A549 (cell line): ENCODE data around the gene GPR142. TPM values are rescaled to one million over a fixed set of nuclear protein-coding genes. Genes with fewer than 3 reads are reported as not detected.

Source experiments
- ATAC-seq, 2 experiments: fragments of 200-7000 bp in 1 of 2; fragments of >200 bp in 1 of 2; cut with Nextera tagmentation in 1 of 2; cut with Tn5 transposase in 1 of 2; 3 replicates each; pipeline versions ENCODE4 v1.8.0 to v1.9.1; 2018 to 2020; ENCODE audit warnings: mild to moderate bottlenecking in 1 of 2, moderate library complexity in 1 of 2
- CTCF ChIA-PET: fragments of 300-600 bp; sonication (Branson Sonifier 250); formaldehyde crosslinking; extraction: SDS; loops from one replicate; lab custom pipeline; 2021; ENCODE audit warnings: antibody characterized with exemption, inconsistent platforms; lab: Yijun Ruan, JAX
- POLR2A ChIA-PET: fragments of 350-600 bp; formaldehyde crosslinking; extraction: SDS; loops from one replicate; lab custom pipeline; 2021; ENCODE audit warnings: antibody characterized with exemption, inconsistent platforms; lab: Yijun Ruan, JAX
- DNase-seq, 2 experiments: peaks; one replicate each; pipeline versions ENCODE4 v3.0.0 to v3.0.0-alpha.2; 2011 to 2016; ENCODE audit warnings: low read depth in 1 of 2, low spot score in 1 of 2
- FAIRE-seq: peaks from 2 replicates; lab custom pipeline; 2011; peaks lifted over from hg19 to GRCh38; lab: Jason Lieb, UNC
- H3K27ac ChIP-seq, 2 experiments: fragments of >200 bp; sonication (Bioruptor Twin); formaldehyde crosslinking; 3 replicates each; pipeline ENCODE4 v1.5.1; 2016 to 2017
- H3K4me1 ChIP-seq: fragments of >200 bp; sonication (Bioruptor Twin); formaldehyde crosslinking; 3 replicates; pipeline ENCODE4 v1.6.1; 2016
- H3K4me2 ChIP-seq: fragments of >200 bp; sonication (Bioruptor Twin); formaldehyde crosslinking; 3 replicates; pipeline ENCODE4 v1.6.1; 2016
- H3K4me3 ChIP-seq: fragments of >200 bp; sonication (Bioruptor Twin); formaldehyde crosslinking; 3 replicates; pipeline ENCODE4 v1.5.1; 2016
- H3K9me3 ChIP-seq: fragments of >200 bp; sonication (Bioruptor Twin); formaldehyde crosslinking; 3 replicates; pipeline ENCODE4 v1.6.1; 2016
- BHLHE40 ChIP-seq: IDR thresholded peaks from 2 replicates; pipeline ENCODE4 v1.6.1; 2012; ENCODE audit warnings: low read depth, low read length, inconsistent platforms
- CHD2 ChIP-seq: fragments of 150-350 bp; IDR thresholded peaks from 2 replicates; pipeline ENCODE4 v1.6.1; 2014; ENCODE audit warnings: low read length; ENCODE audit not compliant: partially characterized antibody
- CHD4 ChIP-seq: fragments of 200-600 bp; sonication (generic); IDR thresholded peaks from 2 replicates; pipeline ENCODE4 v1.6.1; 2016; ENCODE audit warnings: antibody characterized with exemption, mild to moderate bottlenecking, borderline replicate concordance
- EHMT2 ChIP-seq: fragments of 200-600 bp; sonication (generic); IDR thresholded peaks from 2 replicates; pipeline ENCODE4 v1.6.1; 2016; ENCODE audit warnings: antibody characterized with exemption, low read depth, mild to moderate bottlenecking, moderate library complexity
- EP300 ChIP-seq, 2 experiments: fragments of >200 bp; sonication (Bioruptor Twin); formaldehyde crosslinking; IDR thresholded peaks; 2 replicates in 1 of 2; 3 replicates in 1 of 2; pipeline ENCODE4 v1.6.1; 2016 to 2017
- FOSB ChIP-seq: fragments of 250-450 bp; sonication (Bioruptor Pico); IDR thresholded peaks from 2 replicates; pipeline ENCODE4 v1.5.0; 2020; ENCODE audit warnings: mild to moderate bottlenecking, moderate library complexity
- FOXS1 ChIP-seq: fragments of 250-450 bp; sonication (Bioruptor Pico); IDR thresholded peaks from 2 replicates; pipeline ENCODE4 v1.5.0; 2020; ENCODE audit warnings: mild to moderate bottlenecking, moderate library complexity
- HOXB13 ChIP-seq: fragments of 250-450 bp; sonication (Bioruptor Pico); IDR thresholded peaks from 2 replicates; pipeline ENCODE4 v1.5.0; 2020; ENCODE audit warnings: low read depth, mild to moderate bottlenecking, moderate library complexity
- HOXB5 ChIP-seq: fragments of 250-450 bp; sonication (Bioruptor Pico); IDR thresholded peaks from 2 replicates; pipeline ENCODE4 v1.5.0; 2020; ENCODE audit warnings: mild to moderate bottlenecking, moderate library complexity
- JUNB ChIP-seq: fragments of >200 bp; sonication (Bioruptor Twin); formaldehyde crosslinking; IDR thresholded peaks from 2 replicates; pipeline ENCODE4 v1.6.1; 2016
- RARB ChIP-seq: fragments of 250-450 bp; sonication (Bioruptor Pico); IDR thresholded peaks from 2 replicates; pipeline ENCODE4 v1.8.0; 2021; ENCODE audit warnings: mild to moderate bottlenecking, moderate library complexity
- SREBF2 ChIP-seq: fragments of 450-650 bp; IDR thresholded peaks from 2 replicates; pipeline ENCODE4 v1.6.1; 2014; ENCODE audit warnings: mild to moderate bottlenecking, moderate library complexity
- WGBS: methylation state at CpG from one replicate; pipeline ENCODE4 v1.1.6; 2017; ENCODE audit errors: missing lambda C conversion rate; 5-methylcytosine and 5-hydroxymethylcytosine counted together
- polyA plus RNA-seq, 4 experiments: library from polyadenylated mRNA; depleted of rRNA in 3 of 4; stranded (reverse); fragments of >200 nt; fragmentation: RNase III in 1 of 4; extraction: RNeasy Plus Mini Kit Qiagen cat#74134 plus additional on column Dnase treatment in 1 of 4; gene quantifications; 2 replicates in 3 of 4; 3 replicates in 1 of 4; pipeline ENCODE4 v1.2.3, GENCODE V29; 2011 to 2017
- TF ChIP-seq, protein P1 (sequence below): IDR thresholded peaks from 2 replicates; pipeline ENCODE4 v1.6.1; 2012
- TF ChIP-seq, protein P2 (sequence below): fragments of >200 bp; sonication (Bioruptor Twin); formaldehyde crosslinking; IDR thresholded peaks from 2 replicates; pipeline ENCODE4 v1.6.1; 2016
- TF ChIP-seq, protein P3 (sequence below): fragments of 150-350 bp; IDR thresholded peaks from 2 replicates; pipeline ENCODE4 v1.6.1; 2014; ENCODE audit warnings: low read depth, mild to moderate bottlenecking, low read length
- TF ChIP-seq, protein P4 (sequence below): fragments of >200 bp; sonication (Bioruptor Twin); formaldehyde crosslinking; IDR thresholded peaks from 3 replicates; pipeline ENCODE4 v1.6.1; 2016
- TF ChIP-seq, protein P5 (sequence below): fragments of 200-600 bp; sonication (generic); IDR thresholded peaks from 2 replicates; pipeline ENCODE4 v1.6.1; 2016; ENCODE audit warnings: antibody characterized with exemption, mild to moderate bottlenecking, moderate library complexity

GPR142 gene
- polyA plus RNA-seq, 2 of the 4 experiments (the other 2 are of a cell fraction) = not detected

DNA sequence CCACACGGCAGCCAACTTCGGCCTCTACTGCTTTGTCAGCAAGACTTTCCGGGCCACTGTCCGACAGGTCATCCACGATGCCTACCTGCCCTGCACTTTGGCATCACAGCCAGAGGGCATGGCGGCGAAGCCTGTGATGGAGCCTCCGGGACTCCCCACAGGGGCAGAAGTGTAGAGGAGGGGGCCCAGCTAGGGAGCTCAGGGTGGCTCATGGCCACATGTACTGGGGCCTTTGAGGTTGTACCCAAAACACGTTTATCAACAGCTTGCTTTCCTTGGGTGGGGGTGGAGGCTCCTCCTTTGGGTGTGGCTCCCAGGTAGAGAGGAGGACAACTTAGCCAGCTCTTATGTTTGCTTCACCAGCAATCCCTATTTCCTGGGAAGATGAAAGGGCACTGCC is 5.1 kb downstream of the GPR142 start:
- peaks cover 13% of the 10 kb centered on the region; the same call in 2 of the 3 replicates for H3K4me1 ChIP-seq
- ATAC-seq (no peak), DNase-seq (no peak), FAIRE-seq (no peak)
- ChIA-PET CTCF (interaction anchor here (1.1 to 25.8 kb wide), 5 partner anchors 9 to 419 kb away, joined by 3 to 674 read pairs (median 7); partner anchors contain the start of gene BTBD17), POLR2A (no interaction called here)
- TF ChIP-seq EHMT2 (no peak), BHLHE40 (no peak), FOSB (no peak), RARB (no peak), HOXB13 (CRISPR knock-in tag) (no peak), JUNB (no peak), EP300 (IDR thresholded peaks at IDR 0.05) (no peak), CHD4 (no peak), HOXB5 (no peak), FOXS1 (CRISPR knock-in tag) (no peak), CHD2 (no peak)
- TF ChIP-seq, protein P1, sequence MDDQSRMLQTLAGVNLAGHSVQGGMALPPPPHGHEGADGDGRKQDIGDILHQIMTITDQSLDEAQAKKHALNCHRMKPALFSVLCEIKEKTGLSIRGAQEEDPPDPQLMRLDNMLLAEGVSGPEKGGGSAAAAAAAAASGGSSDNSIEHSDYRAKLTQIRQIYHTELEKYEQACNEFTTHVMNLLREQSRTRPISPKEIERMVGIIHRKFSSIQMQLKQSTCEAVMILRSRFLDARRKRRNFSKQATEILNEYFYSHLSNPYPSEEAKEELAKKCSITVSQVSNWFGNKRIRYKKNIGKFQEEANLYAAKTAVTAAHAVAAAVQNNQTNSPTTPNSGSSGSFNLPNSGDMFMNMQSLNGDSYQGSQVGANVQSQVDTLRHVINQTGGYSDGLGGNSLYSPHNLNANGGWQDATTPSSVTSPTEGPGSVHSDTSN = no peak
- TF ChIP-seq, protein P2, sequence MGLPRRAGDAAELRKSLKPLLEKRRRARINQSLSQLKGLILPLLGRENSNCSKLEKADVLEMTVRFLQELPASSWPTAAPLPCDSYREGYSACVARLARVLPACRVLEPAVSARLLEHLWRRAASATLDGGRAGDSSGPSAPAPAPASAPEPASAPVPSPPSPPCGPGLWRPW = no peak
- TF ChIP-seq, protein P3, sequence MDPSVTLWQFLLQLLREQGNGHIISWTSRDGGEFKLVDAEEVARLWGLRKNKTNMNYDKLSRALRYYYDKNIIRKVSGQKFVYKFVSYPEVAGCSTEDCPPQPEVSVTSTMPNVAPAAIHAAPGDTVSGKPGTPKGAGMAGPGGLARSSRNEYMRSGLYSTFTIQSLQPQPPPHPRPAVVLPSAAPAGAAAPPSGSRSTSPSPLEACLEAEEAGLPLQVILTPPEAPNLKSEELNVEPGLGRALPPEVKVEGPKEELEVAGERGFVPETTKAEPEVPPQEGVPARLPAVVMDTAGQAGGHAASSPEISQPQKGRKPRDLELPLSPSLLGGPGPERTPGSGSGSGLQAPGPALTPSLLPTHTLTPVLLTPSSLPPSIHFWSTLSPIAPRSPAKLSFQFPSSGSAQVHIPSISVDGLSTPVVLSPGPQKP = no peak
- TF ChIP-seq, protein P4, sequence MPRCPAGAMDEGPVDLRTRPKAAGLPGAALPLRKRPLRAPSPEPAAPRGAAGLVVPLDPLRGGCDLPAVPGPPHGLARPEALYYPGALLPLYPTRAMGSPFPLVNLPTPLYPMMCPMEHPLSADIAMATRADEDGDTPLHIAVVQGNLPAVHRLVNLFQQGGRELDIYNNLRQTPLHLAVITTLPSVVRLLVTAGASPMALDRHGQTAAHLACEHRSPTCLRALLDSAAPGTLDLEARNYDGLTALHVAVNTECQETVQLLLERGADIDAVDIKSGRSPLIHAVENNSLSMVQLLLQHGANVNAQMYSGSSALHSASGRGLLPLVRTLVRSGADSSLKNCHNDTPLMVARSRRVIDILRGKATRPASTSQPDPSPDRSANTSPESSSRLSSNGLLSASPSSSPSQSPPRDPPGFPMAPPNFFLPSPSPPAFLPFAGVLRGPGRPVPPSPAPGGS = no peak
- TF ChIP-seq, protein P5, sequence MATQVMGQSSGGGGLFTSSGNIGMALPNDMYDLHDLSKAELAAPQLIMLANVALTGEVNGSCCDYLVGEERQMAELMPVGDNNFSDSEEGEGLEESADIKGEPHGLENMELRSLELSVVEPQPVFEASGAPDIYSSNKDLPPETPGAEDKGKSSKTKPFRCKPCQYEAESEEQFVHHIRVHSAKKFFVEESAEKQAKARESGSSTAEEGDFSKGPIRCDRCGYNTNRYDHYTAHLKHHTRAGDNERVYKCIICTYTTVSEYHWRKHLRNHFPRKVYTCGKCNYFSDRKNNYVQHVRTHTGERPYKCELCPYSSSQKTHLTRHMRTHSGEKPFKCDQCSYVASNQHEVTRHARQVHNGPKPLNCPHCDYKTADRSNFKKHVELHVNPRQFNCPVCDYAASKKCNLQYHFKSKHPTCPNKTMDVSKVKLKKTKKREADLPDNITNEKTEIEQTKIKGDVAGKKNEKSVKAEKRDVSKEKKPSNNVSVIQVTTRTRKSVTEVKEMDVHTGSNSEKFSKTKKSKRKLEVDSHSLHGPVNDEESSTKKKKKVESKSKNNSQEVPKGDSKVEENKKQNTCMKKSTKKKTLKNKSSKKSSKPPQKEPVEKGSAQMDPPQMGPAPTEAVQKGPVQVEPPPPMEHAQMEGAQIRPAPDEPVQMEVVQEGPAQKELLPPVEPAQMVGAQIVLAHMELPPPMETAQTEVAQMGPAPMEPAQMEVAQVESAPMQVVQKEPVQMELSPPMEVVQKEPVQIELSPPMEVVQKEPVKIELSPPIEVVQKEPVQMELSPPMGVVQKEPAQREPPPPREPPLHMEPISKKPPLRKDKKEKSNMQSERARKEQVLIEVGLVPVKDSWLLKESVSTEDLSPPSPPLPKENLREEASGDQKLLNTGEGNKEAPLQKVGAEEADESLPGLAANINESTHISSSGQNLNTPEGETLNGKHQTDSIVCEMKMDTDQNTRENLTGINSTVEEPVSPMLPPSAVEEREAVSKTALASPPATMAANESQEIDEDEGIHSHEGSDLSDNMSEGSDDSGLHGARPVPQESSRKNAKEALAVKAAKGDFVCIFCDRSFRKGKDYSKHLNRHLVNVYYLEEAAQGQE = no peak
- H3K4me2 ChIP-seq = no peak overlapping the region
- 73% methylated on average over 9 of the region's 9 CpGs for WGBS
- H3K27ac ChIP-seq = no peak overlapping the region
- no peak overlapping the region for H3K4me3 ChIP-seq
- H3K9me3 ChIP-seq = no peaks in the 10 kb centered on the region

DNA sequence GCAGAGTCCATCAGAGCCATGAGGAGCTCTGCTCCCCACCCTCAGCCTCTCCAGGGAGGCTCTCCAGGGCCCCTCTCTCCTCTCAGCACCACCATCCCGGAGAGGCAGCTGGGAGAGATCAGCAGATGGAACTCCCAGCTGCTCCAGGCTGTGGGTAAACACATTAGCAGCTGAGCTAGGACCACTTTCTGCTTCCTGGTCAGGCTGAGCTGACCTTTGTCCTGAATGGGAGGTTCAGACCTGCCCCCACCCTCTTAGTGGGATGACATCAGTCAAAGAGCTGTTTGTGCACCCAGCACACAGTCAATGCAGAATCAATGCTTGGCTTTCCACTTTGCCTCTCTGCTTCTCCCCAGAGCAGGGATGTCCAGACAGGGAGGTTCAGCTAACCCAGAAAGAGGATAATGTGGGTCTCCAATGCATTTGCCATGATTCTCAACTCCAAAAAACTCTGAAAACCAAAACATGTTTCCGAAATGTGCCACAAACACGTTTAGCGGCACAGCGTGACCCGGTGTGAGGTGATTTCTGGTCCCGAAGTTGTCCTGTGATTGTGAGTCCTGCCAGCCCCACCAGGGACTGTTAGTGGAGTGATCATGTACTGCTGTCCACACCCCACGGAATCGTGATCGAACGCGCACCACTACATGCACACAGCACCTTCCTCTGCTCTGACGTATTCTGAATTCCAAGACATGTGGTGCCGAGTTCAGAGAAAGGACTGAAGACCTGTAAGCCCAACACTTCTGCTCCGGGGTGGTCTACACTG is 6.7 kb downstream of the GPR142 start:
- Histone ChIP-seq H3K4me1 (peaks cover 8% of the 10 kb centered on the region; the same call in 2 of the 3 replicates), H3K4me3 (no peak overlapping the region), H3K9me3 (no peaks in the 10 kb centered on the region), H3K27ac (no peak overlapping the region), H3K4me2 (peak overlapping the region; percentile 41; the same call in 2 of the 3 replicates)
- no peak for TF ChIP-seq SREBF2
- CTCF ChIA-PET = interaction anchor here (0.9 to 25.8 kb wide), 9 partner anchors 17 to 159 kb away, joined by 3 to 674 read pairs (median 4); partner anchors contain the start of gene BTBD17
- peak; percentile 27 to 41; a peak in 4 of 6 replicates for ATAC-seq
- FAIRE-seq = no peak
- WGBS = 65% methylated on average over 15 of the region's 15 CpGs
- POLR2A ChIA-PET = no interaction called here
- DNase-seq = peak in 1 of 2 experiments; percentile 45
